COLO668 (cell line): Measurements from ENCODE around the gene HBM.
"Not testable (repeated sequence)": the region's sequence is repeated elsewhere in the genome, so short reads cannot be mapped to it uniquely, and the experiment has no call there.

Experiments
- DNase-seq: peaks from one replicate; lab custom pipeline; 2025; ENCODE audit not compliant: unreplicated experiment; lab: John Stamatoyannopoulos, UW

Gene HBM

GRCh38 chr16:180681-181564, 15.1 kb downstream of the HBM start:
- peak; percentile 89 for DNase-seq

GRCh38 chr16:181565-182021, 15.8 kb downstream of the HBM start:
- DNase-seq = no peak

GRCh38 chr16:183005-183404, 17.2 kb downstream of the HBM start:
- DNase-seq = no peak

GRCh38 chr16:185213-185612, 19.4 kb downstream of the HBM start:
- no peak for DNase-seq

GRCh38 chr16:185691-186090, 19.9 kb downstream of the HBM start:
- no peak for DNase-seq

- no peak for DNase-seq
These were observed 21.6 kb downstream of the HBM start for GRCh38 chr16:187330-187729.

GRCh38 chr16:188674-189073, 22.9 kb downstream of the HBM start:
- no peak for DNase-seq

- DNase-seq = no peak
These were observed 23.9 kb downstream of the HBM start for GRCh38 chr16:189604-190186.

GRCh38 chr16:191831-192230, 26.1 kb downstream of the HBM start:
- no peak for DNase-seq

GRCh38 chr16:192686-193085, 26.9 kb downstream of the HBM start:
- no peak for DNase-seq

GRCh38 chr16:193441-193840, 27.7 kb downstream of the HBM start:
- no peak for DNase-seq

GRCh38 chr16:194516-194915, 28.7 kb downstream of the HBM start:
- DNase-seq = no peak

GRCh38 chr16:200388-200787, 34.6 kb downstream of the HBM start:
- no peak for DNase-seq

- no peak for DNase-seq
These were observed 37.5 kb downstream of the HBM start for GRCh38 chr16:203246-203645.

- not testable (repeated sequence) for DNase-seq
These were observed 38.3 kb downstream of the HBM start for GRCh38 chr16:204046-204445.

- DNase-seq = not testable (repeated sequence)
These were observed 43.6 kb downstream of the HBM start for GRCh38 chr16:209359-209758.

GRCh38 chr16:211631-212180, 45.9 kb downstream of the HBM start:
- DNase-seq = not testable (repeated sequence)

- no peak for DNase-seq
These were observed 47.2 kb downstream of the HBM start for GRCh38 chr16:212999-213398.
